ENCODE measurements around the gene TBCK.

- no peak for TF ChIP-seq CTCF (IDR thresholded peaks at IDR 0.05; ENCODE audit: low read depth, low read length, missing input control)
- no peak for TF ChIP-seq REST (IDR thresholded peaks at IDR 0.05)
- no peak for TF ChIP-seq YY1 (IDR thresholded peaks at IDR 0.05)
- TF ChIP-seq FOXA1 (IDR thresholded peaks at IDR 0.05) = no peak
- TF ChIP-seq EGR1 (IDR thresholded peaks at IDR 0.05; ENCODE audit: low read depth in 2 of 2) = no peak
- TF ChIP-seq MAX (IDR thresholded peaks at IDR 0.05) = no peak
Measured at GRCh38 chr4:106065018-106065417, 251.0 kb downstream of the TBCK start.

All from liver (tissue), 3 donors.